Naive thymus-derived CD4-positive, alpha-beta T cell (primary cell): ENCODE data around the gene PEX11B. TPM values are rescaled to one million over a fixed set of nuclear protein-coding genes. Genes with fewer than 3 reads are reported as not detected.

Experiments used
- ATAC-seq: fragments of 150-1000 bp; cut with Tn5 transposase; 2 replicates; pipeline ENCODE4 v1.10.0; 2021; ENCODE audit warnings: mild to moderate bottlenecking, moderate library complexity
- CTCF ChIA-PET: fragments of 350-600 bp; sonication (Branson Sonifier 250); formaldehyde crosslinking; loops from one replicate; lab custom pipeline; 2021; ENCODE audit warnings: antibody characterized with exemption; lab: Charles Lee
- POLR2A ChIA-PET: fragments of 350-600 bp; sonication (Branson Sonifier 250); formaldehyde crosslinking; loops from one replicate; lab custom pipeline; 2021; ENCODE audit warnings: antibody characterized with exemption, inconsistent platforms; lab: Charles Lee
- DNase-seq, 9 donors: peaks; one replicate each; pipeline versions ENCODE4 v3.0.0 to v3.0.0-alpha.2; 2020 to 2022; ENCODE audit warnings: mixed read lengths in 1 of 9
- H3K27ac ChIP-seq: one replicate; pipeline ENCODE4 v1.7.0; 2013; ENCODE audit warnings: mild to moderate bottlenecking, low read depth, low read length, moderate library complexity
- H3K27me3 ChIP-seq, 2 donors: one replicate each; pipeline ENCODE4 v1.7.0; 2013; ENCODE audit warnings: low read length in 2 of 2, mild to moderate bottlenecking in 2 of 2, moderate library complexity in 2 of 2; ENCODE audit not compliant: control insufficient read depth in 2 of 2, insufficient read depth in 2 of 2
- H3K36me3 ChIP-seq, 3 experiments: 1 replicate in 2 of 3; 2 replicates in 1 of 3; pipeline ENCODE4 v1.7.0; 2013; ENCODE audit warnings: low read length in 3 of 3, mild to moderate bottlenecking in 3 of 3, moderate library complexity in 1 of 3; ENCODE audit not compliant: insufficient read depth in 3 of 3, control insufficient read depth in 2 of 3
- H3K4me1 ChIP-seq, 2 donors: one replicate each; pipeline ENCODE4 v1.7.0; 2013; ENCODE audit warnings: low read length in 2 of 2, mild to moderate bottlenecking in 2 of 2, moderate library complexity in 1 of 2; ENCODE audit not compliant: control insufficient read depth in 2 of 2, insufficient read depth in 2 of 2
- H3K4me3 ChIP-seq: 2 replicates; pipeline ENCODE4 v1.7.0; 2013; ENCODE audit warnings: mild to moderate bottlenecking, low read length
- H3K9me3 ChIP-seq, 3 experiments: 1 replicate in 2 of 3; 2 replicates in 1 of 3; pipeline ENCODE4 v1.7.0; 2013; ENCODE audit warnings: low read length in 3 of 3; ENCODE audit not compliant: control insufficient read depth in 2 of 3
- H3K27ac Mint-ChIP-seq, 9 donors: one replicate each; pipeline ENCODE4 v1.8.0; 2020 to 2022; ENCODE audit warnings: mixed read lengths in 9 of 9, mild to moderate bottlenecking in 8 of 9, moderate library complexity in 5 of 9, inconsistent platforms in 2 of 9
- H3K27me3 Mint-ChIP-seq, 5 donors: one replicate each; pipeline ENCODE4 v1.8.0; 2021 to 2022; ENCODE audit warnings: mixed read lengths in 5 of 5, mild to moderate bottlenecking in 1 of 5
- H3K36me3 Mint-ChIP-seq, 5 donors: one replicate each; pipeline ENCODE4 v1.8.0; 2020 to 2022; ENCODE audit warnings: mixed read lengths in 5 of 5, mild to moderate bottlenecking in 3 of 5, inconsistent platforms in 1 of 5
- H3K4me1 Mint-ChIP-seq, 7 donors: one replicate each; pipeline ENCODE4 v1.8.0; 2020 to 2022; ENCODE audit warnings: mixed read lengths in 7 of 7, mild to moderate bottlenecking in 3 of 7, inconsistent platforms in 1 of 7
- H3K4me3 Mint-ChIP-seq, 10 donors: one replicate each; pipeline ENCODE4 v1.8.0; 2020 to 2022; ENCODE audit warnings: mild to moderate bottlenecking in 10 of 10, mixed read lengths in 10 of 10, moderate library complexity in 6 of 10, inconsistent platforms in 2 of 10
- H3K9me3 Mint-ChIP-seq, 11 donors: one replicate each; pipeline ENCODE4 v1.8.0; 2020 to 2022; ENCODE audit warnings: mixed read lengths in 11 of 11, mild to moderate bottlenecking in 4 of 11, inconsistent platforms in 1 of 11, moderate library complexity in 1 of 11
- intact Hi-C, 2 donors: fragments of 100-400 bp; cut with micrococcal nuclease; formaldehyde crosslinking; loops; one replicate each; pipeline ENCODE4 v1.15.1; 2023
- polyA plus RNA-seq, 2 donors: library from polyadenylated mRNA; unstranded; fragments of 300-500 nt; fragmentation: Illumina TruSeq; gene quantifications; one replicate each; pipeline ENCODE4 v1.2.3, GENCODE V29; 2021
- total RNA-seq, 6 experiments: library from RNA in 5 of 6; stranded (reverse) in 5 of 6; gene quantifications; 1 replicate in 5 of 6; 2 replicates in 1 of 6; pipeline ENCODE4 v1.2.3 and lab custom pipeline; 2021 to 2026

The PEX11B gene, protein sequence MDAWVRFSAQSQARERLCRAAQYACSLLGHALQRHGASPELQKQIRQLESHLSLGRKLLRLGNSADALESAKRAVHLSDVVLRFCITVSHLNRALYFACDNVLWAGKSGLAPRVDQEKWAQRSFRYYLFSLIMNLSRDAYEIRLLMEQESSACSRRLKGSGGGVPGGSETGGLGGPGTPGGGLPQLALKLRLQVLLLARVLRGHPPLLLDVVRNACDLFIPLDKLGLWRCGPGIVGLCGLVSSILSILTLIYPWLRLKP
- 10 to 100 TPM; 16.4 to 40.4 (median 37.7) TPM for total RNA-seq
- 10 to 100 TPM; 39.9 to 57.1 TPM for polyA plus RNA-seq
- total RNA-seq (lab: John Stamatoyannopoulos, UW), result 11.8 reads per million, percentile 39 among the genes with 10 or more reads in this experiment

DNA sequence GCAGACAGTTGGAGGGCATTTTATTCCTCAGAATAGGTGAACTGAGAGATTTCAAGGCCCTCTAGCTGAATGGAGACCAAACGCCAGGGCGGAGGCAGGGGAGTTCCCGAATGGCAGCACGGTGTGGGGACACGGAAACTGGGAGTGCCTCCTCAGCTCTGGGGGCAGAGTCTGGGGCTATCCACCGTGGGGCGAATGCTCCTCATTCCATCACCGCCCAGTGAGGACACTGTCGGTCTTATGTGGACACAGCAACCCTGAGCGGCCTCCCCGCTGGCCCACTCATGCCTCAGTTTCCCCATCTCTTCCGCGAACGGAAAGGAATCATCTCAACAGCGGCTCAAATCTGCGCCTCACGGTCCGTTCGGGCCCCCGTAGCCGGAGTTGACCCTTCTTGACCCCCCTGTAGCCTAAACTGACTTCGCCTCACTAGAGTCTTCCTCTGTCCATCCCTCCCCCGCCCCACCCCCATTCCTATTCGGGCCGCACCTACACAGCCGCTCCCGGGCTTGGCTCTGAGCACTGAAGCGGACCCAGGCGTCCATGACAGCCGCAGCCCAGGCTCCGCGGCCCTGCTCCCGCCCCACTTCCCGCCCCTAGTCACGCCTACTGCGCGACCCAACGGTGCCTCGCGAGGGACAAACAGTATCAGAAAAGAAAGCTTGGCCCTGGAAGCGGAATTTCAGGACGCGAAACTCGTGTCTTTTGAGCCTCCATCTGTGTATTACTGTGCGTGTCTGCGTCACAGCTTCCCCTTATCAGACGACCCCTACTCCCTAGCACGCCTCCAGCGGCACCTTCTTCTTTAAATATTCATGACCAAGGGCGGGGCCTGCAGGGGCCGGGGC lies at the start of gene PEX11B:
TSS of gene PEX11B (minus strand) at position 574 of the 848 bp plus-strand sequence. CDS start at position 545, 29 bp downstream.
- H3K4me3 ChIP-seq, result peak within 1 kb of the TSS; percentile 82
- H3K27me3 ChIP-seq, result no peaks in the 10 kb centered on the region
- peaks cover 27 to 75% (median 61%) of the 10 kb centered on the region in 7 donors for H3K4me1 Mint-ChIP-seq
- peak; percentile 94 for ATAC-seq
- peak within 1 kb of the TSS; percentile 92 to 98 (median 96) for H3K4me3 Mint-ChIP-seq
- ChIA-PET CTCF (interaction anchor here (1.1 to 3.2 kb wide), 4 partner anchors 9 to 89 kb away, joined by 3 to 15 read pairs (median 8); partner anchors contain the start of genes NUDT17 and RBM8A), POLR2A (interaction anchor here (0.7 to 5.6 kb wide), 24 partner anchors 9 to 119 kb away, joined by 3 to 58 read pairs (median 5); partner anchors contain the start of genes ANKRD34A, HJV, ITGA10 and LIX1L)
- H3K27ac Mint-ChIP-seq, result peak within 1 kb of the TSS; percentile 93 to 98 (median 96)
- no peaks in the 10 kb centered on the region for H3K9me3 Mint-ChIP-seq
- peaks cover 21 to 23% of the 10 kb centered on the region in 2 donors for H3K4me1 ChIP-seq
- intact Hi-C loops, result loop anchor here (1.0 to 5.0 kb wide), 11 partner anchors 9 to 94 kb away; partner anchors contain the start of genes PIAS3 (in 2 of the 2), RBM8A (in 2 of the 2), ANKRD34A (in 1 of the 2) and ANKRD35 (in 1 of the 2)
- peaks cover 5 to 35% (median 8%) of the 10 kb centered on the region in 3 experiments for H3K36me3 ChIP-seq
- no peaks in the 10 kb centered on the region for H3K9me3 ChIP-seq
- H3K27me3 Mint-ChIP-seq, result no peaks in the 10 kb centered on the region
- DNase-seq, result peak; percentile 80 to 95 (median 93)
- peaks cover 0 to 28% (median 17%) of the 10 kb centered on the region in 5 donors for H3K36me3 Mint-ChIP-seq
- peak within 1 kb of the TSS; percentile 83 for H3K27ac ChIP-seq

DNA sequence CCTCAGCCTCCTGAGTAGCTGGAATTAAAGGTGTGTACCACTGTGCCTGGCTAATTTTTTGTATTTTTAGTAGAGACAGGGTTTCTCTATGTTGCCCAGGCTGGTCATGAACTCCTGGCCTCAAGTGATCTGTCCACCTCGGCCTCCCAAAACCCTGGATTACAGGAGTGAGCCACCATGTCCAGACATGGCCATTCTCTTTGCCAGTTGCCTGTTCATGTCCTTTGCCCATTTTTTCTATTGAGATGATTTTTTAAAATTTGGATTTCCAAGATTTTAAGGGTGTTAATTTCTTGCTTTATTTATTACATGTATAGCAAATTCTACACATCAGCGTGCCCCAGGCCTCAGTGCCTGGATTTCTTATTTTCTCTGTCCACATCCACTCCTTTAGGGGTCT lies 48.8 kb upstream of the PEX11B start:
- peaks cover 14 to 21% of the 10 kb centered on the region in 2 donors for H3K4me1 ChIP-seq
- H3K9me3 ChIP-seq, result no peaks in the 10 kb centered on the region
- Mint-ChIP-seq H3K9me3 (peaks cover 0 to 8% (median 3%) of the 10 kb centered on the region in 11 donors), H3K4me1 (peaks cover 28 to 63% (median 53%) of the 10 kb centered on the region in 7 donors), H3K27me3 (no peaks in the 10 kb centered on the region), H3K36me3 (peaks cover 0 to 13% (median 11%) of the 10 kb centered on the region in 5 donors), H3K27ac (no peak overlapping the region), H3K4me3 (peak overlapping the region in 6 of 10 donors; percentile 29 to 58 (median 42))
- POLR2A ChIA-PET, result interaction anchor here (0.6 to 8.0 kb wide), 10 partner anchors 9 to 98 kb away, joined by 3 to 164 read pairs (median 4); partner anchors contain the start of genes LIX1L and TXNIP
- H3K27me3 ChIP-seq, result no peaks in the 10 kb centered on the region
- H3K36me3 ChIP-seq, result no peaks in the 10 kb centered on the region
- H3K27ac ChIP-seq, result no peak overlapping the region
- intact Hi-C loops, result no loop called here
- ATAC-seq (no peak), DNase-seq (no peak)
- no peak overlapping the region for H3K4me3 ChIP-seq
- CTCF ChIA-PET, result interaction anchor here (0.6 to 6.2 kb wide), 5 partner anchors 9 to 76 kb away, joined by 3 to 56 read pairs (median 3); partner anchors contain the start of genes LIX1L and RBM8A

DNA sequence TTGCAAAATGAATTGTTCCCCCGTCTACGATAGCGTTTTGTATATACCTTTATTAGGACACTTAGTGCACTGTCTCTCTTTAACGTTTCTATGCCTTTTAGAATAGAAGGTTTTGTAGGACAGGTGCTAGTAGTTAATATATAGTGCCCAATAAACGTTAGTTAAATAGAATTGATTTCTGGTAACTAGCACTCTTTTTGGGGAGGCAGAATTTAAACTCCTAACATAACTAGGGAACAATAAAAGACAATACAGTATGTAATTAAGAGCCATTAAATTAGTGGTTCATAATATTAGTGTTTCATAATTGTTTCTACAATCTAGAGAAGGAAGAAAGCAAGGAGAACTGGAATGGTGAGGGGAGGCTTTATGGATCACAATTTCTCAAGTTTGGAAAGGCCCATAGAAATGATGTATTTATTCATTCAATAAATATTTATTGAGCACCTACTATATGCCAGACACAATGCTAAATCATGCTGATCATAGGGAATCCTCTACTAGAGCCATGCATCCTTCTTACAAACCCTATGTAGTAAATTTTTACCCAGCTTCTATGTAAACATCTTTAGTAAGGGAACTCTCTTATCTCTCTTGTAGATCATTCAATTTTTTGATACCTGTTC lies 46.7 kb upstream of the PEX11B start:
- H3K4me3 ChIP-seq, result peak overlapping the region; percentile 87
- CTCF ChIA-PET, result interaction anchor here (0.5 to 6.2 kb wide), 13 partner anchors 14 to 120 kb away, joined by 3 to 56 read pairs (median 4); partner anchors contain the start of genes NUDT17, PIAS3 and RBM8A
- ATAC-seq, result no peak
- H3K27ac ChIP-seq, result peak overlapping the region; percentile 84
- POLR2A ChIA-PET, result interaction anchor here (0.8 to 8.0 kb wide), 29 partner anchors 8 to 120 kb away, joined by 3 to 164 read pairs (median 7); partner anchors contain the start of genes NUDT17, PEX11B, PIAS3 and RBM8A
- Mint-ChIP-seq H3K27me3 (peaks cover 0 to 4% (median 0%) of the 10 kb centered on the region in 5 donors), H3K36me3 (peaks cover 0 to 13% (median 11%) of the 10 kb centered on the region in 5 donors), H3K9me3 (peaks cover 0 to 8% (median 3%) of the 10 kb centered on the region in 11 donors), H3K4me3 (peak overlapping the region; percentile 88 to 99 (median 96)), H3K27ac (peak overlapping the region; percentile 87 to 98 (median 92)), H3K4me1 (peaks cover 32 to 57% (median 51%) of the 10 kb centered on the region in 7 donors)
- intact Hi-C loops, result no loop called here
- DNase-seq, result peak in 1 of 9 donors; percentile 18
- H3K27me3 ChIP-seq, result no peaks in the 10 kb centered on the region
- no peaks in the 10 kb centered on the region for H3K36me3 ChIP-seq
- H3K9me3 ChIP-seq, result no peaks in the 10 kb centered on the region
- H3K4me1 ChIP-seq, result peaks cover 14 to 22% of the 10 kb centered on the region in 2 donors

DNA sequence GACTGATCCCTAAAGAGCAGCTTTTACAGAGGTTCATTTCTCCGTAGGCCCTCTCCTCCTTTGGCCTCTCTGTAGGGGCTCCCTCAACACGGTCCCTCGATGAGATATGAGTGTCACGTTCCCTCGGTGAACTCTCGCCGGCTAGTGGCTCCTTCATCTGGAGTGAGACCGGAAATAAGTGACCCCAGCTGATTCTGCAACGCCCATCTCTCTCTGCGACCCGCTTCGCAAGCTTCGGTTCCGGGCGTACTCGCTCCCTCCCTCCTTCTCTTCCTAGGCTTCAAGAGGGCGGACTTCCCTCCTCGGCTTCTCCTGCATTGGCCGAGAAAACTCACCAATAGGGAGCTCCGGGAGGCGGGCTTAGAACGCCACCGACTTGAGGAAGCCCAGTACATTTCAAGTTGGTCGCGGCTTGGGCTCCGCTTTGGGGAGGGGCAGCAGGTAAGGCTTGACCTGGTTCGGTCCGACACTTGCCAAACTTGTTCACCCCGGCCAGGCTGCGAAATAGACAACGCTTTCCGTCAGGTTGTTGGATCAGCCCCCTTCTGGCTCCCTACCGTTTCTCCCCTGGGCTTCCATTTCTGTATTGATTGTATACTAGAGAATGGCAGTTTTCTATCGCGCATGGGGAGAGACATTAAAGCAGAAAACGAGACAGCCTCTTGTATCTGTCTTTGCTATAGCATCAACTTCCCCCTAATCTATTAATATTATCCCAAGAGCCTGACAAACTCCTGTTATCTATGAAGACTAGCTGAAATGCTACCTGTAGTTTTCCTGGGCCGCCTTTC lies 46.0 kb upstream of the PEX11B start, which contains the start of the genes ANKRD34A and POLR3GL:
TSS of gene ANKRD34A (minus strand) at position 248 of the 791 bp plus-strand sequence. CDS start 2,816 bp downstream, outside the sequence.
TSS of gene POLR3GL (plus strand) at position 363 of the 791 bp plus-strand sequence. CDS start 10,176 bp downstream, outside the sequence.
- H3K4me1 Mint-ChIP-seq, result peaks cover 35 to 60% (median 54%) of the 10 kb centered on the region in 7 donors
- peaks cover 0 to 4% (median 0%) of the 10 kb centered on the region in 5 donors for H3K27me3 Mint-ChIP-seq
- H3K27ac Mint-ChIP-seq, result peak within 1 kb of the TSS; percentile 87 to 98 (median 92)
- H3K9me3 Mint-ChIP-seq, result peaks cover 0 to 8% (median 3%) of the 10 kb centered on the region in 11 donors
- H3K4me1 ChIP-seq, result peaks cover 14 to 29% of the 10 kb centered on the region in 2 donors
- ATAC-seq (peak; percentile 96), DNase-seq (peak; percentile 71 to 94 (median 89))
- H3K4me3 ChIP-seq, result peak within 1 kb of the TSS; percentile 87
- no peaks in the 10 kb centered on the region for H3K27me3 ChIP-seq
- H3K36me3 ChIP-seq, result no peaks in the 10 kb centered on the region
- H3K9me3 ChIP-seq, result no peaks in the 10 kb centered on the region
- ChIA-PET POLR2A (interaction anchor here (0.6 to 8.0 kb wide), 32 partner anchors 8 to 140 kb away, joined by 3 to 164 read pairs (median 6); partner anchors contain the start of genes NUDT17, PEX11B, PIAS3 and POLR3C), CTCF (interaction anchor here (0.6 to 6.2 kb wide), 14 partner anchors 9 to 140 kb away, joined by 3 to 56 read pairs (median 4); partner anchors contain the start of genes NUDT17, POLR3C and RBM8A)
- peaks cover 0 to 12% (median 10%) of the 10 kb centered on the region in 5 donors for H3K36me3 Mint-ChIP-seq
- intact Hi-C loops, result loop anchor here in 1 of 2 donors (1.0 to 5.0 kb wide), 5 partner anchors 8 to 46 kb away; partner anchors contain the start of genes PEX11B, RBM8A and TXNIP
- H3K4me3 Mint-ChIP-seq, result peak within 1 kb of the TSS; percentile 88 to 99 (median 96)
- H3K27ac ChIP-seq, result peak within 1 kb of the TSS; percentile 84
